HG03103 (cell line): ENCODE measurements around the gene DMAC2.
"Not testable (repeated sequence)": the region's sequence is repeated elsewhere in the genome, so short reads cannot be mapped to it uniquely, and the experiment has no call there.

Experiments
- ATAC-seq: cut with Tn5 transposase; IDR thresholded peaks from one replicate; pipeline ENCODE4 v1.9.1; 2021; ENCODE audit warnings: low read depth; ENCODE audit not compliant: unreplicated experiment

Gene DMAC2

GRCh38 chr19:41443813-41444455 lies 4.2 kb upstream of the DMAC2 start:
- no peak for ATAC-seq

DNA sequence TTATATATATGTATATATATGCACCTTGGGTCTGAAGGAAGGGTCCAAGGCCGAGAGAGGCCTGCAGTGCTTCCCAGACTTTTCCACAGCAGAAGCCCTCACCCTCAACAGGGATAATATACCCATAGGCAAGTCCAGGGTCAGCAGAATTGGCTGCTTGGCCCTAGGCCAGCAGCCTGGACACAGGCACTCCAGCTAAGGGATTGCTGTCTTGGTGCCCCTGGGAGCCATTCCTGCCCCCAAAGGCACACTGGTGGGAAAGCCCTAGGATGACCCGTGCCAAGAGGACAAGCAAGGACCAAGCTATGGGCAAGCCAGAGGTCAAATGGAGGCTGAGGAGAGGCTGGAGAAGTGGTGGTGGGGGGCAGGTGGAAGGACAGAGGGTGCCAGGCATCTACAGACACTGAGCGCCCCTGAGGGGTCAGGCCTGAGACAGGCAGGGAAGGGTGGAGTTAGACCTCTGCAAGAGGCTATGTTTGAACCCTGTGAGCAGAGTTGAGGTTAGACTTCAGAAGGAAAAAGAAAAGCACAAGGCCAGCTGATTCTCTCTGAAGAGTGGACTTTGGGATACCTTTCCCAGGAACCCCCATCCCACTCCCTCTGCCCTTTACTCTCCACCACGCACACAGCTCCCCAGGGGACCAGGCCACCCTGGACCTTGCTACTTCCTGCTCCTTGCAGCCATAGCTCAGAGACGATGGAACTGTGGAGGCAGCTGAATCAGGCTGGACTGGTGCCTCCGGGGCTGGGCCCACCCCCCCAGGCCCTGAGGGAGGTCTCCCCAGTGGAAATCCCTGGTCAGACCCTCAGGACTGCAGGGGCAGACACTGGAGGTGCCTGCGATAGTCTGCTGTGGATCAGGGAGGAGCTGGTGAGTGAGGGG lies 3.0 kb upstream of the DMAC2 start, which contains the start of gene ERICH4:
Gene ERICH4, plus strand, starts transcription at position 684 of the 883 bp plus-strand sequence. Its CDS starts 14 bp downstream, at position 698.
- no peak for ATAC-seq

DNA sequence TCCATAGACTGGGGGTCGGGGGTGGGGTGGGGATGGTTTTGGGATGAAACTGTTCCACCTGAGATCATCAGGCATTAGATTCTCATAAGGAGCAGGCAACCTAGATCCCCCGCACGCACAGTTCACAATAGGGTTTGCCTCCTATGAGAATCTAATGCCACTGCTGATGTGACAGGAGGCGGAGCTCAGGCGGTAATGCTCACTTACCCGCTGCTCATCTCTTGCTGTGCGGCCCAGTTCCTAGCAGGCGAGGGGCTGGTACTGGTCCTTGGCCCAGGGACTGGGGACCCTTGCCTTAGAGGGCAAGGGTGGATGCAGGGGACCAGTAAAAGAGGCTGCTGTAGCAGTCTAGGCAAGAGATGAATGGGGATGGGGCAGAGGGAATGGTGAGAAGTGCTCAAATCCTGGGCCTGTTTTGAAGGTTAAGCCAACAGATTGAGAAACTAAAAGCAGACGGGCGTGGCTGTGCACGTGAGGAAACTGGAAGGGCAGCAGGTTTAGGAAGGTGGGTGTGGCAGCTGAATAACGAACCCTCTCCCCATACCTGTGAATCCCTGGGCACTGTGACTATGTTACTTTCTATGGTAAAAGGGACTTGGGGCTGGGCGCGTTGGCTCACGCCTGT lies 1.7 kb upstream of the DMAC2 start:
- ATAC-seq: no peak

DNA sequence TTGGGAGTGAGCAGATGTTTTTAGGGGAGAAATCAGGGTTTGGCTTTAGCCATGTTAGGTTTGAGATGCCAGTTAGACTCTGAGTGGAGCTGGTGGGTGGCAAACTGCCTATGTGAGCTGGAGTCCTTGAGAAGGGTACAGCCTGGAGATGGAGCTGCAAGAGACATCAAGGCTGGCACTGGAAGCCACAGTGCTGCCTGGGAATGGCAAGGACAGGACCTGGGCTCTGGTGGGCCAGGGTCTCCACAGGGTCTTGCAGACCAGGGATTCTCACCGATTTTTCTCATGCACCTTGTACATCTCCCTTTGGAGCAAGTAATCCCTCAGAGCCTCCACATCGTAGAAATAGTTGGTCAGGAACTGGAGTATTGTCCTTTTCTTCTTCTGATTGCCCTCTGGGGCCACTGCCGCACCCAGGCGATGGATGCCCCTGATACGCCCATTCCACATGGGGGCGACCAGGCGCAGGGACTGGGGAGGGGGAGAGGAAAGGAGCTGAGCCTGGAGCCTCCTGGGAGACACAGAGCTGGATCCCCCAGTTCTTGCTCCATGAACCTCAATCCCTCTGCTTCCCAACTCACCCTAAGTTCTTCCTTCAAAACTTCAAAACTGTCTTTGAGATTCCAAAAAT lies 1.7 kb downstream of the DMAC2 start:
- no peak for ATAC-seq

DNA sequence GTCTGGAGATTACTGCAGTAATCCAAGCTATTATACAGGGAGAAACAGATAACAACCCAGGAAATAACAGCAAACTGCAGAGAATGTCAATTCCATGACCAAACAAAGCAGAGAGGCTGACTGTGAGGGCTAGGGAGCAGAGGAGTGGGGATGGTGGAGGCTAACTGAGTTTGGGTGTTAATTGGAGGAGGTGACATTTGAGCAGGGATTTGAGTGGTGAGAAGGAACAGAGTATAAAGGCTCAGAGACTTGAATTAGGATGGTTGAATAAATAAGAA lies 3.1 kb downstream of the DMAC2 start:
- ATAC-seq: no peak

GRCh38 chr19:41435936-41436673 lies 3.6 kb downstream of the DMAC2 start:
- no peak for ATAC-seq

DNA sequence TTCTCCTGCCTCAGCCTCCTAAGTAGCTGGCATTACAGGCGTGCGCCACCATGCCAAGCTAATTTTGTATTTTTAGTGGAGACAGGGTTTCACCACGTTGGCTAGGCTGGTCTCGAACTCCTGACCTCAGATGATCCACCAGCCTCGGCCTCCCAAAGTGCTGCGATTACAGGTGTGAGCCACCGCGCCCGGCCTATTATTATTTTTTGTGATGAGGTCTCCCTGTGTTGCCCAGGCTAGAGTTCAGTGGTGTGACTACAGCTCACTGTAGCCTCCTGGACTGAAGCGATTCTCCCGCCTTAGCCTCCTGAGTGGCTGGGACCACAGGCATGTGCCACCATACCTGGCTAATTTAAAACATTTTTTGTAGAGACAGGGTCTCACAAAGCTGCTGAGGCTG lies 4.3 kb downstream of the DMAC2 start:
- not testable (repeated sequence) for ATAC-seq

DNA sequence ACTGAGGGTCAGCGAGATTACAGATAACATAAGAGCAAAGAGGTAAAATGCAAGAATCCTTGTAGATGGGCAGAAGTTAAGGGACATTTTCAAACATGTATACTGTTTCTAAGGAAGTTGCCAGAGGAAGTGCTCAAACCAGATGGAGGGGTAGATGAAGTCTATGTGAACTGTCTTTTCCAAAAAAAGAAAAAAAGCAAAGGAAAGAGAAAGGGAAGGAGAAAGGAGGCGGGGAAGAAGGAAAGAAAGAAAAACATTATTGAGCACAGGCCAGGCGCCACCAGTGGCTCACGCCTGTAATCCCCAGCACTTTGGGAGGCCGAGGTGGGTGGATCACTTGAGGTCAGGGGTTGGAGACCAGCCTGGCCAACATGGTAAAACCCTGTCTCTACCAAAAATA lies 5.3 kb downstream of the DMAC2 start:
- no peak for ATAC-seq

GRCh38 chr19:41433171-41433570 lies 6.5 kb downstream of the DMAC2 start:
- ATAC-seq: no peak

DNA sequence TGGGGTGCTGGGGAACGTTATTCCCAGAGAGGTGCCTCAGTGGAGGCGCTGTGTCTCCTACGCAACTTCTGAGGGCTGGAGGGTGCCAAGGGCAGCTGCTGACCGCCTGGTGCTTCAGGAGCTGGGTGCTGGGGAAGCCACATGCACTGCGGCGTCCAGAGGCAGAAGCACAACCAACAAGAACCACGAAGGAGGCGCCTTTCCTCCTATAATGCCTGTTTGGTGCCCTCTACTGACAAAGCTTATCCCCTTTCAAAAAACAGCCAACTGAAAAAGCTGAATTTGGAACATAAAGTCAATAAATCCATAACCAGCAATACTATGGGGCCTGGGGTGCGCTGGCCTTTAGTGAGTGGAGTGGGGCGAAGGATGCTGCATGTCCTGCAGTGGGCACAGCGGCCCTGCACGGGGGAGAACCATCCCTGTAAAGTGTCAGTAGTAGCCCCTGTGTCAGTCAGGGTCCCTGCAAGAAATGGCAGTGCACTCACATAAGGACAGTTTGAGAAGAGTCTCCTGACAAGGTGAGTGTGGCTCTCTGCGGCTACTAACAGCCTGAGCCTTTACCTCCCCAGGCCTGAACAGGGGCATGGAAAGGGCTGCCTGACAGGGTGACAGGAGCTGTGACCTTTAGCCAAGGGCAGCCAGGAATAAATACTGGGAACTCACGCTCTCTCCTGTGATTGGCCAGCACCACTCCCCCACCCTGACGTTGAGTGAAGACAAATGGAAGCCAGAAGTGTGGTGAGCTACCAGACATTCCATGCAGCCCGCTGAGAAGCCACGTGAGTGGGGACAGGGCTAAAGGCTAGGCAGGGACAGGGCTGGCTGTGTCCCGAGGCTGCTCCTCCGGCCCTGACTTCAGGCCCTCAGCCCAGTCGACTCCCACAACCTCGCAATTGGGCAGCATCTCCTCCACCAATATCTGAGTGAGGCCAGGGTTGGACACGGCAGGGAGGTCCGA lies 8.0 kb downstream of the DMAC2 start:
- ATAC-seq: no peak

GRCh38 chr19:41430922-41431321 lies 8.8 kb downstream of the DMAC2 start:
- no peak for ATAC-seq

DNA sequence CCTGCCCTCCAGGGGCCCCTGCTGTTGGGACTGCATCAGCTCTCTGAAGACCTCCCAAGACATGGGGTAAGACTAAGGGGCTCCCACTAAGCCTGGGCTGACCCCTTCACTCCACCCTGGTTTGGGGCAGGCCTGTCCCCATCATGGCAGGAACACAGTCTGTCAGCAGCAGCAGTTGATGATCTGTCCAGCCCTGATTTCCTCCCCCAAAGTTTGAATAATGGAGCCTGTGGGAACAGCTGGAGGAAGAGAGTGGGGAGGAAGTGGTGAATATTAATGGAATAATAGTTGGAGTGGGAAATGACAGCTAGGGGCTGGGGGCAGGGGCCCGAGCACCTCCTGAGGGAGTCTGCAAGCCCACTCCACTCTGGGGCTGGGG lies 11.2 kb downstream of the DMAC2 start:
- no peak for ATAC-seq

DNA sequence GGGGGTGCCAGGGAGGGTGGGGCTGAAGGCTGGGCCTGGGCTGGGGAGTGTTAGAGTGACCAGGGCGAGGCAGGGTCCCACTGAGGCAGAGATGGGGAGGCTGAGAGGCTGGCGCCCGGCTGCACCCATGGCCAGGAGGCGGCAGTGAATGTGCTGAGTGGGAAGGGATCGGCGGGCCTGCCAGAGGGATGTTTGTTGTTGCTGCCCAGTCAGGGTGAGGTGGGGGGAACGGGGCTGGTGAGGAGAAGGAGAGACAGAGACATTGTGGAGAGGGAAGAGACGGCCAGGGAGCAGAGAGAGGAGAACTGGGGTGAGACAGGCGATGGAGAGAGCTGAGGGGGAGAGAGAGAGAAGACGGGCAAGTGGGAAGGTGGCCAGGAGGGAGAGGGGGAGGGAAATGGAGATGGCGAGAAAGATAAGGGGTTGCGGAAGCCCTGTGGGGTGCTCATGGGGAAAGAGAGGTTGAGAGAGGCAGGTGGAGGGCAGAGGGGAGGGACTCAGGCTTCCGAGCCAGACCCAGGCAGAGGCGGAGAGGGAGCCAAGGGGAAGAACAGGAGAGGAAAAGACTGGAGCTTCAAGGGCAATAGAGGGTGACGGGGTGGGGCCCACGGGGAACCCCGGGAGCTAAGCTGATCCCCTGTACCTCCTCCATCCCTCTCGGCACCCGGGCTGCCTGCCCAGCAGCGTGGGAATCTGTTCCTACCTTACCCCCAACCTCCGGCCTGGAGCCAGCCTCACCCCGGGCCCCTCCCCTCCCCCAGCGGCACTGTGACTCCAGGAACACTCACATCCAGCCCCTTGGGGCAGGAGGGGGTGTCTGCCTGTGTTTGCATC lies 11.8 kb downstream of the DMAC2 start:
- no peak for ATAC-seq

DNA sequence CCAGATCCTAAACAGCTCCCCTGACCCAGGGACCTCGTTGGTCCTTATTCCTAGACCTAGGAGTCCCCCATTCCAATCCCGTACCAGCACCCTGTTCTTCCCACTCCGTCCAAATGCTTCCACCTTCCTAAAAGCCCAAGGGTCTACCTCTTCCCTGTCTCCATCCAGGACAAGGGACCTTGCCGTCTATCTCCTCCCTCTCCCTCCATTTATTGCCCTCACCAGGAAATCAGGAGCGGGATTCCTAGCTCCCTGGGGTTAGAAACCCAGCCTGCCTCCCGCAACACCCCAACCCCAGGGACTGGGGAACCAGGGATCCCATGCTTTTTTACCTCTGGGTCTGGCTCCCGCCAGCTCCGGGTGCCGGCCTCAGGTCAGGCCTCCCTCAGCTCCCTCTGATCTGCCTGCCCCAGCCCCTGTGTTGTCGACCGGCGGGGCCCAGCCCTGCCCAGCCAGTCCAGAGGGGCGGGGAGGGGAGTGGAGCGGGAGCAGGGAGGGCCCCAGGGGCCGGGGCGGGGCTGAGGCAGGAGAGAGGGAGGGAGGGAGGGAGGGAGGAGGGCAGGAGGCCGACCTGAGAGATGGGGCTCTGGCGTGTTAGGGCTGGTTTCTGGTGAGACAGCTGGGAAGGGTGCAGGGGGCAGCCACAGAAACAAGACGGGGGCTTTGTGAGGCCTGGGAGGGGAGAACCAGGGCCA lies 12.6 kb downstream of the DMAC2 start, which contains the start of gene B3GNT8:
Gene B3GNT8, minus strand, starts transcription at position 423 of the 695 bp plus-strand sequence. CDS start 596 bp downstream, outside the sequence.
- ATAC-seq: no peak

- no peak for ATAC-seq
Observed at GRCh38 chr19:41426116-41426841, 13.4 kb downstream of the DMAC2 start.

GRCh38 chr19:41425174-41426115 lies 14.3 kb downstream of the DMAC2 start:
- ATAC-seq: no peak
